NCI-H2196 treated with DMSO at 0.1 percent for 48 hours (cell line): Measurements from ENCODE around the gene PRR15.
A peak's percentile ranks its signal among the peaks of the same experiment; 100 is the strongest.
"Not testable (repeated sequence)": the region's sequence is repeated elsewhere in the genome, so short reads cannot be mapped to it uniquely, and the experiment has no call there.

Experiments
- DNase-seq: peaks from one replicate; lab custom pipeline; 2025; ENCODE audit not compliant: unreplicated experiment; lab: John Stamatoyannopoulos, UW

Gene PRR15

GRCh38 chr7:29563590-29564495 lies at the start of gene PRR15:
PRR15 (plus strand) TSS chr7:29563835; CDS start chr7:29566330, 2,495 bp downstream.
- DNase-seq: peak; percentile 56

- DNase-seq: no peak
Observed at GRCh38 chr7:29516491-29516890, 47.1 kb upstream of the PRR15 start.

GRCh38 chr7:29518616-29519015 lies 45.0 kb upstream of the PRR15 start:
- DNase-seq: no peak

GRCh38 chr7:29523728-29524127 lies 39.9 kb upstream of the PRR15 start:
- DNase-seq: no peak

GRCh38 chr7:29527505-29528108 lies 36.0 kb upstream of the PRR15 start:
- DNase-seq: no peak

- DNase-seq: not testable (repeated sequence)
Observed at GRCh38 chr7:29528526-29528925, 35.1 kb upstream of the PRR15 start.

- DNase-seq: no peak
Observed at GRCh38 chr7:29538389-29538788, 25.2 kb upstream of the PRR15 start.

GRCh38 chr7:29539471-29539870 lies 24.2 kb upstream of the PRR15 start:
- DNase-seq: no peak

GRCh38 chr7:29547421-29547820 lies 16.2 kb upstream of the PRR15 start:
- DNase-seq: no peak

- DNase-seq: no peak
Observed at GRCh38 chr7:29548823-29549222, 14.8 kb upstream of the PRR15 start.

GRCh38 chr7:29552392-29552791 lies 11.2 kb upstream of the PRR15 start:
- DNase-seq: no peak

GRCh38 chr7:29555061-29555460 lies 8.6 kb upstream of the PRR15 start:
- DNase-seq: no peak

GRCh38 chr7:29556405-29557195 lies 7.0 kb upstream of the PRR15 start:
- no peak for DNase-seq

- no peak for DNase-seq
Observed at GRCh38 chr7:29557954-29558353, 5.7 kb upstream of the PRR15 start.

GRCh38 chr7:29561271-29561670 lies 2.4 kb upstream of the PRR15 start:
- no peak for DNase-seq

- DNase-seq: no peak
Observed at GRCh38 chr7:29562307-29562706, 1.3 kb upstream of the PRR15 start.

GRCh38 chr7:29564496-29565223 lies 1.0 kb downstream of the PRR15 start:
- no peak for DNase-seq

- no peak for DNase-seq
Observed at GRCh38 chr7:29565224-29565630, 1.6 kb downstream of the PRR15 start.

GRCh38 chr7:29565634-29565981 lies 2.0 kb downstream of the PRR15 start:
- no peak for DNase-seq

GRCh38 chr7:29565982-29566746 lies 2.5 kb downstream of the PRR15 start:
- DNase-seq: no peak
